Adipose tissue (tissue), 3 donors: Measurements from ENCODE around the gene ERC1. TPM values are rescaled to one million over a fixed set of nuclear protein-coding genes. Genes with fewer than 3 reads are reported as not detected.
"Not testable (repeated sequence)": the region's sequence is repeated elsewhere in the genome, so short reads cannot be mapped to it uniquely, and the experiment has no call there.

Source experiments
- H3K27ac ChIP-seq: one replicate; pipeline ENCODE4 v1.5.1; 2013; ENCODE audit warnings: low read depth, low read length
- WGBS, 3 donors: extraction: QIAGEN DNeasy Blood & Tissue Kit; methylation state at CpG; one replicate each; pipeline ENCODE4 v1.1.7; 2013; 5-methylcytosine and 5-hydroxymethylcytosine counted together
- polyA plus RNA-seq, 3 donors: library from polyadenylated mRNA; stranded (reverse); fragments of 200-250 nt; gene quantifications; one replicate each; pipeline ENCODE4 v1.2.3, GENCODE V29; 2013
- donor health status: healthy with polysubstance abuse.
- donor health status: Bipolar disorder and iron deficiency.
- donor health status: healthy.

Gene ERC1
- polyA plus RNA-seq, 3 donors: 4.0 to 16.4 (median 12.8) TPM

DNA sequence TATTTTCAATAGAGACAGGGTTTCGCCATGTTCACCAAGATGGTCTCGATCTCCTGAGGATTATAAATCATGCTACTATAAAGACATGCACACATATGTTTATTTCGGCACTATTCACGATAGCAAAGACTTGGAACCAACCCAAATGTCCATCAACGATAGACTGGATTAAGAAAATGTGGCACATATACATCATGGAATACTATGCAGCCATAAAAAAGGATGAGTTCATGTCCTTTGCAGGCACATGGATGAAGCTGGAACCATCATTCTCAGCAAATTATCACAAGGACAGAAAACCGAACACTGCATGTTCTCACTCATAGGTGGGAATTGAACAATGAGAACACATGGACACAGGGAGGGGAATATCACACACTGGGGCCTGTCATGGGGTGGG, 350.2 kb downstream of the ERC1 start:
- not testable (repeated sequence) for H3K27ac ChIP-seq
- 85 to 90% (median 87%) methylated on average over 6 of the region's 6 CpGs for WGBS, 3 donors

DNA sequence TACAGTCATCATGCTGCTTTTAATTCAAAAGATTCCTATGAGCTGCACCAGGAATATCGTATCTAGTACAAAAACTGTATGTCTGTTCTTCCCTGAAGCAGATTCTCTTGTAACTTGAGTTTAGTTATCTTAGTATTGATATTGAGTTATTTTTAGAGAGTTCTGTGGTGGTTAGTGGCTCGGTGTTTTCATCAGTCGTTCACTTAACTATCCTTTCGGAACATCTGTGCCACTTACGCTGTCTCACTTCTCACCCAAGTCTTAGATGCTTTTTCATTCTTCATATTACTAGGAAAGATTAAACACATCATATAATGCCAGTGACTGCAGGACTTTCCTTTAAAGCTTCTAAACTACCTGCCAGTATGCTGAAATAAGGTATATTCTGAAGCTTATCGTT, 352.4 kb downstream of the ERC1 start:
- no peak overlapping the region for H3K27ac ChIP-seq
- WGBS, 3 donors: 88 to 96% (median 93%) methylated on average over 6 of the region's 6 CpGs

DNA sequence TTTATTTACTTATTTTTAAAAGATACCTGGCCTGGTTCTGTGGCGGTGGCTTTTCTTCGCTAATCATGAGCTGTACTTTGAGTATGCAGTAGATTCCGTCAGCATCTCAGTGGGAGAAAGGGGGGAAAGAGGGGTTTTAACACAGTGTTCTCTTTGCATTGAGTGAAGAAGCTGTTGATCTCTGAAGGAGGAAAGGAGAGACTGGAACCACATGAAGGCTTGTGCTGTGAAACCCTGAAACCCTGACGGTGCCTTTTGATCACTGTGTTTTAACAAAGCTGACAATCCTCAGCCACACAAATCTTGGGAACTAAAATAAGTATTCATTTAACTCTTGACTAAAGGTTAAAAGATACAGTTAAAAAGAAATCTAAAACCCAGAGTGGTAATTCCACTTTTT, 353.2 kb downstream of the ERC1 start:
- H3K27ac ChIP-seq: no peak overlapping the region
- 88 to 95% (median 95%) methylated on average over 4 of the region's 4 CpGs for WGBS, 3 donors

DNA sequence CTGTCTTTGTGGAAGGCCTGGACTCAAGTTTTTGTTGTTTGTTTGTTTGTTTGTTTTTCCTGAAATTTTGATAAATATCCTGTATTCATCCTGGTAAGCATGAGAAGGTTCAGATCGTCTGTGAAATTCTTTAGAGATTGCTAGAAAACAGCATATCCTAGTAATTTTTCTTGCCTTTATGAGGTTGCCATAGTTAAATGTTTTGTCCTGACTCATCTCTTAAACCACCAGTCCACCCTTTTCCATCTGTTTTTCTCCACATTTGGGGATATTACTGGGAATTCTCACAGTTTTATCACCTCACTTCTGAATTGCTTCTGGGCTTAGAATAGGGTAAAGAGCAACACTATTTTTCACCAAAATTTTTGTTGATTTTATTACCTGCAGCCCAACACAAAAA, 355.1 kb downstream of the ERC1 start:
- 68 to 82% (median 82%) methylated on average over 1 of the region's 1 CpG for WGBS, 3 donors
- no peak overlapping the region for H3K27ac ChIP-seq

DNA sequence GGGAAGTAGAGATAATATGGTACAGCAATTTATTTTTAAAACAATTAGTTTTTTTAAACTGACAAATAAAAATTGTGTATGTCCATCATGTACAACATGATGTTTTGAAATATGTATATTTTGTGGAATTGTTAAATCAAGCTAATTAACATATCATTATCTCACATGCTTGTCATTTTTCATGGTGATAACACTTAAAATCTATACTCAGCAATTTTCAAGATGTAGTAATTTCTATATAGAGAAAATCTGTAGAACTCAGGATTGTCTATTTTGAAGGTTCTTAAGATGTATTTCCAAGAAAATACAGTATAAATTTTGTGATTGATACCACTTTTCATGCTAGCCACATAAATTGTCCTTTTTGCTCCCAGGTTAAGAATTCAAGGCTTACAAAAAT, 356.3 kb downstream of the ERC1 start:
- H3K27ac ChIP-seq: no peak overlapping the region

DNA sequence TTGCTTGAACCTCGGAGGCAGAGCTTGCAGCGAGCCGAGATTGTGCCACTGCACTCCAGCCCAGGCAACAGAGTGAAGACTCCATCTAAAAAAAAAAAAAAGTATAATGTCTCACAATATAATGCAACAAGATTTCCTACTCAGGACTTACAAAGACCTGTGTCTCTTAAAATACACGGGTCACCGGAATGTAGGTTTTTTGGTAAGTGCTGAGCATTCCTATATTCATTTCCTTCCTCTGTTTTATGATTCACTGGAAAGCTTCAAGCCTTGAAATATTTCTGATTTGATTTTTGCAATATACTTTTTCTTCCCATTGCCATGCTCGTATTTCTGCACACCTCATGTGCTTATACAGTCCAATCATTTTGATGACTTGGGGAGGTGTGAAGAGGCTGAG, 357.6 kb downstream of the ERC1 start:
- no peak overlapping the region for H3K27ac ChIP-seq
- 91 to 98% (median 92%) methylated on average over 6 of the region's 6 CpGs for WGBS, 3 donors

DNA sequence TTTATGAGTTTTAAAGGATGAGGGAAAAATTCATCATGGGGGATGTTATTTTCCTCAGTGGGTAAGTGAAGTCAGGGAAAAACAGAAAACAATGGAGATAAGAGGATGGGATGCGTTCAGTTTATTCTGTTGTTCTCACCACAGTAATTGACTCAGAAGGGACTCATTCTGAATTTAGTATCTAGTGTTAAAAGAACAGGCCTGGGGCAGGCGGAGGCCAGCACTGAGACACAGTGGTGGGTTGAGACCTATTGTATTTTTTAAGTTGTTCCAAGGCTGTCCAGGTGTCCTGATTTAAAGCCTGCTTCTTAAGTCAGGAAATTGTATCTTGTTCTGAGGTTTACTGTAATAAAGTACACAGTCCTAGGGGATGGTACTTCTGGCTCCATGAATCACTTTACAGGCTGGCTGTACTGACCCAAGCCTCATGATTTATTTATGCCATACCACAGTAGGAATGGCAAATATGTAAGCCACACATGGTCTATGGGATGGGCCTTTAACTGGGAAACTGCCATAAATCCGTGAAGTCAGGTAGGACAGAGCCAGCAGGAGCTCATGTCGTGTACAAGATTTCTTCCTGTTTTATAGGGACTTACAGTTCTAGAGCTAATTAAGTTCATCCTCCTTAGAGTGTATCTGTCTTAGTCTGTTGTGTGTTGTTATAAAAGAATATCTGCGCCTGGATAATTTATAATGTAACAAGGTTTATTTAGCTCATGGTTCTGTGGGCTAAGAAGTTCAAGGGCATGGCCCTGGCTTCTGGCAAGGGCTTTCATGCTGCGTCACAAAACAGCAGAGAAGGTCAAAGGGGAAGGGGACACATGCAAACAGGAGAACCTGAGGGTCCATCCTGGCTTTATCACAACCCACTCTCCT, 359.3 kb downstream of the ERC1 start:
- H3K27ac ChIP-seq: no peak overlapping the region
- WGBS, 3 donors: 78 to 80% (median 79%) methylated on average over 6 of the region's 6 CpGs

DNA sequence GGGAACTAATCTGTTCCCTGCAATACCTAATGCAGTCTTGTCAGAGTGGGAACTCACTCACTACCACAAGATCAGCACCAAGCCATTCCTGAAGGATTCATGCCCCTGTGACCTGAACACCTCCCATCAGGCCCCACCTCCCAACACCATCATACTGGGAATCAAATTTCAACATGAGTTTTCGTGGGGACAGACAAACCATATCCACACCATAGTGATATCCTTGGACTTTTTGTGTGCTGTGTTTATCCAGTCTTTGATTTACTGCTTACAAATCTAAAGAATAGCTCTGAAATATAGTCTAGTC, 359.9 kb downstream of the ERC1 start:
- no peak overlapping the region for H3K27ac ChIP-seq
- WGBS, 3 donors: 68 to 94% (median 86%) methylated on average over 1 of the region's 1 CpG

DNA sequence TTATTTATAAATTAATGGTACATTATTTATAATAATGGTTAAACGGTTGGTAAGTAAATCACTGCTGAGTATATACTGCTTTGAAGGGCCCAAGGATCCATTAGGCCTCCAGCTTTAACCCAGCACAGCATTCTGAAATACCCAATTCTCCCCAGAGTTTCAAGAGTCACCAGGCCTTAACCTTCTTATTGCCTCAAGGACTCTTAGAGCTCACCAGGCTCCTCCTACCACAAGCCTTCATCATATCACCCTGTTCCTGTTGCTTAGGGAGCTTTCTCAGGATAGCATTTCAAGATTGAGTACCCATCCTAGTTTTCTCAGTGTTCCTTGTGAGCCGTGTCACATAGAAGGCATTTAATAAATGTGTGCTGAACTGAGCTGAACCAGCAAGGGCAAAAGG, 360.9 kb downstream of the ERC1 start:
- WGBS, 3 donors: 73 to 89% (median 87%) methylated on average over 2 of the region's 2 CpGs
- no peak overlapping the region for H3K27ac ChIP-seq

DNA sequence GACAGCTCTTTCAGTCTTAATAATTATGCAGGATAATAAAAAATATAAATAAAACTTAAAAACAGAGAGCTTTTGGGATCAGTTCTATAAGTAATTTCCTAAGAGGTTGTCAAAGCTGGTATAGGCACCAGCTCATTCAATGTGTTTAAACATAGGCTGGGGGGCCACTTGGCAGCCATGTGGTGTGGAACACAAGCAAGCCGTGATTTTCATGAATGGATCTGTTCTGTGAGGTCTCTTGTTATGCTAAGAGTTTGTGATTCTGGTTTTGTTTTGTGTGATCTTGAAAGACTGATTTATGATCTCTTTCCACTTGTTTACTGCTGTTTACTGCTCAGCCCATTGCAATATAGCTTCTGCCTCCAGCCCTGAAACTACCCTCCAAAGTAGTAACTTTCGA, 362.4 kb downstream of the ERC1 start:
- WGBS, 3 donors: 94 to 97% (median 96%) methylated on average over 2 of the region's 2 CpGs
- H3K27ac ChIP-seq: no peak overlapping the region

DNA sequence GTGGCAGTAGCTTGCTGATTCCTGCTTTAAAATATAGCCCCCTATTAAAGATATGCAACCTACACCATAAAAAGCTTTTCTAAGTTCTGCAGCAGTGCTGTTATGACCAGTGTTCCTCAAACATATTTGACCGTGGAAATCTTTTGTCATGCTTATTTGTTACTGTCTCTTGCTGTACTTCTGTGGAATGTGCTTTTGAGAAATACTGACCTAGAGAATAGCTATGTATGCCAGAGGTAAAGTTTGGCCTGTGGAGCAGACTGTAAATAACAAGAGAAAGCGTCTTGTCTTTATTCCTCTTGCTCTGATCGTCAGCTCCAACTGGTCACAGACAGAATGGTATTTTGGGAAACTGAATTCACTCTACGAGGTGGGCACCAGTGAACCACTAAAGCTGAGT, 364.4 kb downstream of the ERC1 start:
- no peak overlapping the region for H3K27ac ChIP-seq
- WGBS, 3 donors: 84 to 96% (median 86%) methylated on average over 4 of the region's 4 CpGs

DNA sequence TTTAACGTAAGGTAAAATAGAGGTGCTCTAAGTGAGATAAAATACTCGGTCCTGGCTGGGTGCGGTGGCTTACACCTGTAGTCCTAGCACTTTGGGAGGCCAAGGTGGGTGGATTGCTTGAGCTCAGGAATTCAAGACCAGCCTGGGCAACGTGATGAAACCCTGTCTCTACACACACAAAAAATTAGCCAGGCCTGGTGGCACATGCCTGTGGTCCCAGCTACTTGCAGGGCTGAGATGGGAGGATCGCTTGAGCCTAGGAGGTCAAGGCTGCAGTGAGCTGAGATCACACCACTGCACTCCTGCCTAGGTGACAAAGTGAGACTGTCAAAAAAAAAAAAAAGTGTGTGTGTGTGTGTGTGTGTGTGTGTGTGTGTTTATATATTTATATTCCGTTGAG, 364.8 kb downstream of the ERC1 start:
- 82 to 94% (median 91%) methylated on average over 6 of the region's 6 CpGs for whole genome bisulfite sequencing, 3 donors

DNA sequence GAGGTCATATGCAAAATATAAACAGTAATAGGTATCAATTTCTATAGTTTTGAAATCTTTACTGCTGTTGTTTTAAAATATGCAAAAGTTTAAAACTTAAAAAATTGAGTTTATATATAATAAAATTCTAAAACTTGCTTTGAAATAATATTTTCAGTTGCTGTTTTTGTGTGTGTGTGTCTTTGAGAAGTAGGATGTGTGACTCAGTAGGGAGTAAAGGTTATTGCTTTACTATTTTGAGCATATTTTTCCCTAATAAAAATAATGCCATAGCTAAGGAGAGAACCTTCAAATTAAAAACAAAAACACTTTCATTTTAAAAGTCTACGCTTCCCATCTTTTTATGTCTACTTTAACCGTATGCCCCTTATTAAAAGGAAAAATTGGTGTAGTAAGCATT, 365.3 kb downstream of the ERC1 start:
- WGBS, 3 donors: 68 to 99% (median 97%) methylated on average over 2 of the region's 2 CpGs
- no peak overlapping the region for H3K27ac ChIP-seq

More for the DNA sequence above, 364.8 kb downstream of the ERC1 start:
- H3K27ac ChIP-seq: not testable (repeated sequence)

DNA sequence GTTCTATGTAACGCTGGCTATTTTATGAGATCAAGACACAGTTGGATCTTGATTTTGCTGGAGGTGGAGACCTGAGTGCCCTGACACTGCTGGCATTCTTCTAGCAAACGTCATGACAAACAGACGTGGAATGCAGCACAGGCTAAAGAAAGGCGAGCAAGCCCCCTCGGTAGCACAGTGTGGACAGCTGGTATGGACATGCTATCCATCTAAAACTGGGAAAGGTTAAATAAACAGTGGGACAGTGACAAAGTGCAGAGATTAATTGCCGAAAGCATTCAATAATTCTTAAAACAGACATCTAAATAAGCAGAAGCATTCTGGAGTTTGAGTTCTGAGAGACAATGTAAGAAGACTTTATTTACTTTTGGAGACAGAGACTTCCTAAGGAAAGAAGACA, 366.1 kb downstream of the ERC1 start:
- WGBS, 3 donors: 56 to 81% (median 69%) methylated on average over 6 of the region's 6 CpGs
- H3K27ac ChIP-seq: no peak overlapping the region

DNA sequence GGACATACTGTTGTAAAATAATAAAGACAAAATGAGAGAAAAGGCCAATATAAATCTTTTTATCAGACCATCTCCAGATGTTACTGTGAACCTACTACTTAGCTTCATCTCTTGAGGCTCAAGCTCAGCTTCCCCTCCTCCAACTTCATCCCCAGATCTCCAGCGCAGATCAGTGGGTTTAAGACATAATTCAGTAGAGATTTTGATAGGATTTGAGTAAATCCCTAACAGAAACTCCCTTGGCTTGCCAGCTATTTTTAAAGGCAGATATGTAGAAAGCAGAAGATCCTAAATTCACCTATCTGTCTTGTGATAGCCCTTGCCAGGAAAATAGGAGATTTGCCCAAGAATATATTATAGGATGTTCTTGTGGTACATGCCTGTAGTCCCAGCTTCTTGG, 366.7 kb downstream of the ERC1 start:
- H3K27ac ChIP-seq: no peak overlapping the region
- 92 to 96% (median 93%) methylated on average over 1 of the region's 1 CpG for WGBS, 3 donors

DNA sequence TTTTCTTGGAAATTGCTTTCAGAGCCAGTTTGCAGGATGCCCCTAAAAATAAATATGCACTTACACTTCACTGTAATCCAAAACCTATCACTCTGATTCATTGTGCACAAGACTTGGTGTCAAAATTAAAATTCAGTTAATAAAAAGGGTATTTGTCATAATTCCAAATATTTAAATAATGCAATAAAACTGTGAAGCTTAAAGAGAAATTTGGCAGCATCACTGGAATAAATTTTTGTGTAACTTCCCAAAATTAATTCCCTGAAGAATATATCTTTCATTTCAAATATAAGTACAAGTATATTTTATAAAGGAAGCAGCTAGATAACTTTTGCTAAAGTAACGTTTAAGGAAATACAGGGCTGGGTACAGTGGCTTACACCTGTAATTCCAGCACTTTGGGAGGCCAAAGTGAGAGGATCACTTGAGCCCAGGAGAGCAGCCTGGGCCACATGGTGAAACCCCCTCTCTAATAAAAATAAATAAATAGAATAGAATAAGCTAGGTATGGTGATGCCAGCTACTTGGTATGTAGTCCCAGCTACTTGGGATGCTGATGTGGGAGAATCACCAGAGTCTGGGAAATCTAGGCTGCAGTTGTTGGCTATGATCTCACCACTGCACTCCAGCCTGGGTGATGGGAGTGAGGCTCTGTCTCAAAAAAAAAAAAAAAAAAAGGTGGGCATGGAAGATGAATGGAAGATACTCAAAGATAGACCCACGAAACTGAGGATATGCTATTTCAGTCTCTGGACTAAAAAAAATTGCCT, 369.6 kb downstream of the ERC1 start:
- 82 to 90% (median 84%) methylated on average over 2 of the region's 2 CpGs for WGBS, 3 donors
- no peak overlapping the region for H3K27ac ChIP-seq

DNA sequence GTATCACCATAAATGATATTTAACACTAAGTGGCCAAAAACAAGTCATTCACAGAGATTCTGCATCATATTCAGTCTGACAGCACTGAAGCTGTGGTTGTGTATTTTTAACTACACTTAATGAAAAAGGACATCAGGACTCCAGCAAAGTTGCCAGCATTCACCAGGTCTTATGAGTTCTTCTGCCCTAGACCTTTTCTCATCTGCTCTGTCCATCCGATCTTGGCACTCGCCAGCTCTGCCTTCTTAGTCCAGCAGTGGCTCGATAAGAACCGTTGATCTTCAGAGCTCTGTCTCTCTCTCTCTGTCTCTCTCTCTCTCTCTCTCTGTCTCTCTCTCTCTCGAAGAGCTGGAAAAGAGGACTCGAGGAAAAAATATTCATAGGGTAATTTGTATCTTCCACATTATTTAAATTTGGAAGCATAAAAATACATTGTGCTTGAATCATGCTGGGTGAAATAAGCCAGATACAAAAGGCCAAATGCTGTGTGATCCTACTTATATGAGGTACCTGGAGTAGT, 371.2 kb downstream of the ERC1 start:
- WGBS, 3 donors: 81 to 92% (median 90%) methylated on average over 6 of the region's 6 CpGs

DNA sequence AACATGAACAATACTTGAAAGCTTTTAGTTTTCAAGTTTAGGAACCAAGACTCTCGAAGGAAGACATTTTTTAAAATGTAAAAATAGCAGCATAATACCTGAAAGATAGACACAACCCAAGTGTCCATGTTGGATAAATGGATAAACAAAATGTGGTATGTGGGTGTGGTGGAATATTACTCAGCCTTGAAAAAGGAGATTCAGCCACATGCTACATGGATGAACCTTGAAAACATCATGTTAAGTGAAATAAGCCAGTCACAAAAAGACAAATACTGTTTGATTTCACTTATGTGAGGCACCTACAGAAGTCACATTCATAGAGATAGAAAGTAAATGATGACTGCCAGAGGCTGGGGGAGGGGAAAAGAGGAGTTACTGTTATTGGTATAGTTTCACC, 374.7 kb downstream of the ERC1 start:
- H3K27ac ChIP-seq: no peak overlapping the region
- 94 to 97% (median 97%) methylated on average over 1 of the region's 1 CpG for WGBS, 3 donors

More for the DNA sequence above, 371.2 kb downstream of the ERC1 start:
- no peak overlapping the region for H3K27ac ChIP-seq

DNA sequence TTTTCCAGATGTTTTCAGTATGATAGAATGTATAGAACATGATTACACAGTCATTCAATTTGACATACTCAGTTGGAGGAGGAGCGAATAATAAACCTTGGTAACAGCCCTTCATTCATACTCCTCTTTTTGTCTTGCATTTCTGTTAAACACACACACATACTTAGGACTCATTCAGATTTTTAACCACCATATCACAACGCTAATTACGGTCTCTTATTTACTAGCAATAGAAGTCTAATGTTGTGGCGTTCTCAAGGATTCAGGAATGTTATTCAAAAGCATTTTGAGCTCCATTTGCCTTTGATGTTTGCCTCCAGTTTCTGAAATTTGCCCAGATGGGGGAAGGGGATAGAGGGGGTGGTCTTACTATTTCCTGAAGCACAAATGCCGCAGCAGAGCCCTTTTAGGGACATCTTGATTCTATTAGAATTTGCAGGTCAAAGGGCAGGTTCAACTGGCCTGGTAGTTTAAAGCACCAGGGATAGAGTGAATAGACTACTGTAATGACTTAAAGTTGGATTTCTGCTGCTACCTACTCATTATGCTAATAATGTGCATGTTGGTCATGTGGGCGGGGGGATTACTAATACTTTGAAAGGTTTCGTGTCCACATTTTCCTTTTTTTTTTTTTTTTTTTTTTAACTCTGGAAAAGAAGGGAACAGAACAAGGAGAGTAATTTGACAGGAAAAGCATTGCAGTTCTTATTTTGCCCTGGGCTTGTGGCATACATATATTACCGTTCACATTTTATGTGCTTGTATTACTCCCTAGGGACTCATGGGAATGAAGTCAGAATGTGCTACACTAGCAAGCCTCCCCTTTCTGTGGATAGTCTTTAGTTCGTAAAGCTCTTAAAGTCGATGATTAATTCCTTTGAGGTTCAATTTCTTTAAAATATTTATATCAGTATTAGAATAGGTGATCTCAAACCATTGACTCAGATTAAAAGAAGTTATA, 376.6 kb downstream of the ERC1 start:
- WGBS, 3 donors: 83 to 91% (median 89%) methylated on average over 10 of the region's 10 CpGs
- H3K27ac ChIP-seq: no peak overlapping the region
